ENCODE results near the gene USO1. TPM values are rescaled to one million over a fixed set of nuclear protein-coding genes. Genes with fewer than 3 reads are reported as not detected.

The USO1 gene
- polyA plus RNA-seq, 1 donor (not counting 4 experiments of a cell fraction or from before 2014, with no cell fraction given), result 75.4 TPM

GRCh38 chr4:75769036-75769435 lies 44.7 kb downstream of the USO1 start:
- FAIRE-seq (no peak), DNase-seq (ENCODE audit: low read depth, low spot score) (no peak)
- H3K4me2 ChIP-seq (ENCODE audit: control insufficient read depth, extremely low read depth, insufficient read depth, low read depth, low read length), result no peak overlapping the region
- H3K27me3 ChIP-seq (ENCODE audit: control insufficient read depth, extremely low read depth, insufficient read depth, low read length), result no peaks in the 10 kb centered on the region
- no peak overlapping the region for H3K9ac ChIP-seq (ENCODE audit: control insufficient read depth, extremely low read depth, insufficient read depth, low read length)
- H3K79me2 ChIP-seq (ENCODE audit: control insufficient read depth, insufficient read depth, low read length), result no peaks in the 10 kb centered on the region
- peaks cover 0 to 7% of the 10 kb centered on the region in 2 experiments for H3K36me3 ChIP-seq (ENCODE audit: control insufficient read depth in 2 of 2, extremely low read depth in 1 of 2, insufficient read depth in 2 of 2, low read length in 2 of 2)
- no peak overlapping the region for H2AFZ ChIP-seq (ENCODE audit: control insufficient read depth, low read length)
- no peaks in the 10 kb centered on the region for H3K9me3 ChIP-seq (ENCODE audit: control insufficient read depth, low read depth, low read length)
- no peaks in the 10 kb centered on the region for H4K20me1 ChIP-seq (ENCODE audit: control insufficient read depth, extremely low read depth, insufficient read depth, low read length)
- TF ChIP-seq EZH2 (IDR thresholded peaks at IDR 0.05; ENCODE audit: low read length) (no peak), CTCF (optimal IDR thresholded peaks at IDR 0.05 in 1 of 3, IDR thresholded peaks at IDR 0.05 in 1 of 3, conservative IDR thresholded peaks at IDR 0.05 in 1 of 3; ENCODE audit: extremely low read depth in 1 of 3, insufficient read depth in 2 of 3, low read length in 3 of 3) (no peak)
- no peaks in the 10 kb centered on the region for H3K9me1 ChIP-seq (ENCODE audit: control insufficient read depth, extremely low read depth, insufficient read depth, low read length)
- dilution Hi-C loops (cut with MboI; ENCODE audit: extremely low pct_ligation_motif_present, low sequenced_read_pairs), result no loop called here
- H3K27ac ChIP-seq (ENCODE audit: control insufficient read depth, insufficient read depth, low read length), result no peak overlapping the region
- H3K4me1 ChIP-seq (ENCODE audit: control insufficient read depth, extremely low read depth, insufficient read depth, low read length), result no peaks in the 10 kb centered on the region
- no peak overlapping the region for H3K4me3 ChIP-seq (ENCODE audit: control insufficient read depth in 2 of 3, extremely low read depth in 1 of 3, insufficient read depth in 2 of 3, low read depth in 1 of 3, low read length in 3 of 3)

- DNase-seq (ENCODE audit: low read depth, low spot score) (no peak), FAIRE-seq (no peak)
- no peak overlapping the region for H3K4me3 ChIP-seq (ENCODE audit: control insufficient read depth in 2 of 3, extremely low read depth in 1 of 3, insufficient read depth in 2 of 3, low read depth in 1 of 3, low read length in 3 of 3)
- no peaks in the 10 kb centered on the region for H4K20me1 ChIP-seq (ENCODE audit: control insufficient read depth, extremely low read depth, insufficient read depth, low read length)
- no peak for TF ChIP-seq CTCF (optimal IDR thresholded peaks at IDR 0.05 in 1 of 3, IDR thresholded peaks at IDR 0.05 in 1 of 3, conservative IDR thresholded peaks at IDR 0.05 in 1 of 3; ENCODE audit: extremely low read depth in 1 of 3, insufficient read depth in 2 of 3, low read length in 3 of 3)
- TF ChIP-seq EZH2 (IDR thresholded peaks at IDR 0.05; ENCODE audit: low read length), result no peak
- H3K36me3 ChIP-seq (ENCODE audit: control insufficient read depth in 2 of 2, extremely low read depth in 1 of 2, insufficient read depth in 2 of 2, low read length in 2 of 2), result peaks cover 8 to 17% of the 10 kb centered on the region in 2 experiments
- dilution Hi-C loops (cut with MboI; ENCODE audit: extremely low pct_ligation_motif_present, low sequenced_read_pairs), result no loop called here
- H3K4me1 ChIP-seq (ENCODE audit: control insufficient read depth, extremely low read depth, insufficient read depth, low read length), result no peaks in the 10 kb centered on the region
- H3K4me2 ChIP-seq (ENCODE audit: control insufficient read depth, extremely low read depth, insufficient read depth, low read depth, low read length), result no peak overlapping the region
- no peaks in the 10 kb centered on the region for H3K27me3 ChIP-seq (ENCODE audit: control insufficient read depth, extremely low read depth, insufficient read depth, low read length)
- no peak overlapping the region for H3K27ac ChIP-seq (ENCODE audit: control insufficient read depth, insufficient read depth, low read length)
- no peaks in the 10 kb centered on the region for H3K79me2 ChIP-seq (ENCODE audit: control insufficient read depth, insufficient read depth, low read length)
- no peaks in the 10 kb centered on the region for H3K9me3 ChIP-seq (ENCODE audit: control insufficient read depth, low read depth, low read length)
- H3K9ac ChIP-seq (ENCODE audit: control insufficient read depth, extremely low read depth, insufficient read depth, low read length), result no peak overlapping the region
- H2AFZ ChIP-seq (ENCODE audit: control insufficient read depth, low read length), result no peak overlapping the region
- H3K9me1 ChIP-seq (ENCODE audit: control insufficient read depth, extremely low read depth, insufficient read depth, low read length), result no peaks in the 10 kb centered on the region
Observed at GRCh38 chr4:75771607-75772006, 47.2 kb downstream of the USO1 start.
